Activated CD4-positive, alpha-beta T cell treated with anti-CD3 and anti-CD28 coated beads for 4 hours (primary cell): ENCODE measurements around the gene SYNGAP1.
A peak's percentile ranks its signal among the peaks of the same experiment; 100 is the strongest.
"Not testable (repeated sequence)": the region's sequence is repeated elsewhere in the genome, so short reads cannot be mapped to it uniquely, and the experiment has no call there.

Experiments
- DNase-seq, 2 donors: peaks; one replicate each; pipeline ENCODE4 v3.0.0-alpha.2; 2020

SYNGAP1 gene

DNA sequence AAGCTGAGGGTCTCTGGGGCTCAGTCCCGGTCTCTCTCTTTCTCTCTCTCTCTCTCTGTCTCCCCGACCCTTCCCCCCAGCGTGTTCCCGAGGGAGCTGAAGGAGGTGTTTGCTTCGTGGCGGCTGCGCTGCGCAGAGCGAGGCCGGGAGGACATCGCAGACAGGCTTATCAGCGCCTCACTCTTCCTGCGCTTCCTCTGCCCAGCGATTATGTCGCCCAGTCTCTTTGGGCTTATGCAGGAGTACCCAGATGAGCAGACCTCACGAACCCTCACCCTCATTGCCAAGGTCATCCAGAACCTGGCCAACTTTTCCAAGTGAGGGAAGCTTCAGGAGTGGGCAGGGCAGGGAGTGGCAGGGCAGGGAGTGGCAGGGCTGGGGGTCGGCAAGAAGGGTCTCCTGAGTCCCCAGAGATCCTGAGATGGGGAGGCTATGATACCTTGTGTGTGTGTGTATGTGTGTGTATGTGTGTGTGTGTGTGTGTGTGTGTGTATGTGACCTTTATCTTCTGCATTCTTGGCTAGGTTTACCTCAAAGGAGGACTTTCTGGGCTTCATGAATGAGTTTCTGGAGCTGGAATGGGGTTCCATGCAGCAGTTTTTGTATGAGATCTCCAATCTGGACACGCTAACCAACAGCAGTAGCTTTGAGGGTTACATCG is 20.9 kb downstream of the SYNGAP1 start:
- DNase-seq, result no peak

DNA sequence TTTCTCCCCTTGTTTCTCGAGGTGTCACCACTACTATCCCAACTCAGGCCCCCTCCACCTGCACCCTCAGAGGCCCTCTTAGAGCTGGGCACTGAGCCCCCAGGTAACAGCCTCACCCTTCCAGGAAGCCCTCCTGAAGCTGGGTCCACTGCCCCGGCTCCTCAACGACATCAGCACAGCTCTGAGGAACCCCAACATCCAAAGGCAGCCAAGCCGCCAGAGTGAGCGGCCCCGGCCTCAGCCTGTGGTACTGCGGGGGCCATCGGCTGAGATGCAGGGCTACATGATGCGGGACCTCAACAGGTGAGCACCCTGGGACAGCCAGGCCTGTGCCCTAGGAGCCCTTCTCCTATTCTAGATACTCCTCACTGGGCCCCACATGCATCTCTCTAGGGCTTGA is 21.6 kb downstream of the SYNGAP1 start:
- no peak for DNase-seq

DNA sequence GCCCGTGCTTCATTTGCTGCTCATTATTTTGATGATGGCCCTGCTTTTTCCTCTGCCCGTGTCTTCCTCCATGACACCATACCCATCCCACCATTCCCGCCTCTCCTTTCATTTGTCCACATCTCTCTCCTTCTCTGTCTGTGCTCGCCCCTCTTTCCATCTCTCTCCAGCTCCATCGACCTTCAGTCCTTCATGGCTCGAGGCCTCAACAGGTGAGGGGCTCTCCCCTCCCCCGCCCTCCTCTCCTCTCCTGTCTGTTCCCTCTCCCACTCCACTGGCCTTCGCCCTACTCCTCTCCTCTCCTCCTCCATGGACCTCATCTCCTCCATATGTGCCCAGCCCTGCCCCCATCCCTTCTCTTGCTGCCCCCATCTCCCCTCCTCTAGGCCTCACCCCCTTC is 22.4 kb downstream of the SYNGAP1 start:
- no peak for DNase-seq

DNA sequence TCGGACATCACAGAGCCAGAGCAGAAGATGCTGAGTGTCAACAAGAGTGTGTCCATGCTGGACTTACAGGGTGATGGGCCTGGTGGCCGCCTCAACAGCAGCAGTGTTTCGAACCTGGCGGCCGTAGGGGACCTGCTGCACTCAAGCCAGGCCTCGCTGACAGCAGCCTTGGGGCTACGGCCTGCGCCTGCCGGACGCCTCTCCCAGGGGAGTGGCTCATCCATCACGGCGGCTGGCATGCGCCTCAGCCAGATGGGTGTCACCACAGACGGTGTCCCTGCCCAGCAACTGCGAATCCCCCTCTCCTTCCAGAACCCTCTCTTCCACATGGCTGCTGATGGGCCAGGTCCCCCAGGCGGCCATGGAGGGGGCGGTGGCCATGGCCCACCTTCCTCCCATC is 23.2 kb downstream of the SYNGAP1 start:
- DNase-seq, result no peak

DNA sequence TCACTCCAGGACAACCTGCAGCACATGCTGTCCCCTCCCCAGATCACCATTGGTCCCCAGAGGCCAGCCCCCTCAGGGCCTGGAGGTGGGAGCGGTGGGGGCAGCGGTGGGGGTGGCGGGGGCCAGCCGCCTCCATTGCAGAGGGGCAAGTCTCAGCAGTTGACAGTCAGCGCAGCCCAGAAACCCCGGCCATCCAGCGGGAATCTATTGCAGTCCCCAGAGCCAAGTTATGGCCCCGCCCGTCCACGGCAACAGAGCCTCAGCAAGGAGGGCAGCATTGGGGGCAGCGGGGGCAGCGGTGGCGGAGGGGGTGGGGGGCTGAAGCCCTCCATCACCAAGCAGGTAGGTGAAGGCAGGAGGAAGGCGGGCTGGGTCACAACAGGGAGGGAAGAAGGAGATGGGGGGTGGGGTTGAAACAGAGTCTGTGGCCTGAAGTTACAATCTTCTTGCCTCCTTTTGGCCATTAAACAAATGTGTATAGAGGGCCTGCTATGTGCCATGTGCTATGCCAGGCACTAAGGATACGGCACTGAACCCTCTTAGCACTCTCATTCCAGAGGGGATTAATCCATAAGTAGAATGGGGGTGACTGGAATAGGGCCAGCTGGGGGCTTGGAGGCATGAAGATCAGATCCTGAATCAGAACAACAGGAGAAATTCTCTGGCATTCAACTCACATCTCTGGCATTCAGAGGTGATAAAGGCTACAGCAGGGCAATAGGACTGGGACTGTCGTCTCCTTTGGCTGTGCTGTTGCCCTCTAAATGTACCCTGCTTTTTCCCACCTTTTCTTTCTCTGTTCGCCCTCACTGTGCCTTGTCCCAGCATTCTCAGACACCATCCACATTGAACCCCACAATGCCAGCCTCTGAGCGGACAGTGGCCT is 24.0 kb downstream of the SYNGAP1 start:
- DNase-seq, result no peak

DNA sequence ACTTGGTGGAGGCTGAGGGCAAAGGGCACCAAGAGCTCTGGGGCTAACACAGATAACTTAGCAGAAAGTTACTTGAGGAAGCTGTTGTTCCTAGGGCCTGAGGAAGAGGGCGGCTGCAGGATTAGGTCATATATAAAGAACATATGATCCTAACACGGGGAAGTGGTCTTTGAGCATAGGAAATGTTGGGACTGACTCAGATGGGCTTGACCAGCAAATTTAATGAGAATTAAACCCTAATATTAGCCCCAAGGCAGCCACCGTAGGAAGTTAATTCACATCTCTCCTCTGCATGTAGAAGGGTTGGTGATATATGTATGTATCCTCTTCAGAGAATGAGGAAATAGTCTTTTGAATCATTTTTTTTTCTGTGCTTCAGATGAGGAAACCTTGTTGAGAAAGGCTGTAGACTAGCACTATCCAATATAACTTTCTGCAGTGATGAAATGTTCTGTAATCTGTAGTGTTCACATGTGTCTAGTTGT is 25.3 kb downstream of the SYNGAP1 start:
- DNase-seq, result no peak

DNA sequence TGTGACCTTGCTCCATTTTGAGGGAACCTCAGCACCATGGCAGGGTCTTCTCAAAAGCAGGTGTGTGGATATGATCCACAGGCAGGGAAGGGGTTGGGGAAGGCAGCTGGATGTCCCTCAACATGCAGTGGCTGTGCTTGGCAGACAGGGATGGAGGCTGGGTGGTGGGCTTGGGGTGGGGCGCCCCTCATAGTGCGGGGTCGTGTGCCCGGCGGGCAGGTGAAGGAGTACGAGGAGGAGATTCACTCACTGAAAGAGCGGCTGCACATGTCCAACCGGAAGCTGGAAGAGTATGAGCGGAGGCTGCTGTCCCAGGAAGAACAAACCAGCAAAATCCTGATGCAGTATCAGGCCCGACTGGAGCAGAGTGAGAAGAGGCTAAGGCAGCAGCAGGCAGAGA is 26.5 kb downstream of the SYNGAP1 start:
- no peak for DNase-seq

DNA sequence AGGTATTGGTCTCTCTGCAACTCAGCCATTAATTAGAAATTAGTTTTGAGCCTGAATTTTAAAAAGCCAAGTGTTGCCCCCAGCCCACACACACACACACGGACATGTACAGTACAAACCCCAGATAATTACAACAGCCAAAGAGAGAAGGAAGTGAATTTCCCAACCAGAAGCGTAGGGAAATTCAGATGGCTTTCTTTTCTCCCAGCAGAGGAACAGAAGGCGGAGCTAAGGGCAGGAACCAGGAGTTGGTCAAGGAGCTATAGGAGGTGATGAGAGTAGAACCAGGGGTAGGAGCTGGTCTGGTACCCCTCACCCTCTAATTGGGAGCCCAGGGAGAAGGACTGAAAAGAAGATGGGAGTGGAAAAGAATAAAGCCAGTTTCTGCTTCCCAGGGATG is 30.6 kb downstream of the SYNGAP1 start:
- DNase-seq, result no peak

DNA sequence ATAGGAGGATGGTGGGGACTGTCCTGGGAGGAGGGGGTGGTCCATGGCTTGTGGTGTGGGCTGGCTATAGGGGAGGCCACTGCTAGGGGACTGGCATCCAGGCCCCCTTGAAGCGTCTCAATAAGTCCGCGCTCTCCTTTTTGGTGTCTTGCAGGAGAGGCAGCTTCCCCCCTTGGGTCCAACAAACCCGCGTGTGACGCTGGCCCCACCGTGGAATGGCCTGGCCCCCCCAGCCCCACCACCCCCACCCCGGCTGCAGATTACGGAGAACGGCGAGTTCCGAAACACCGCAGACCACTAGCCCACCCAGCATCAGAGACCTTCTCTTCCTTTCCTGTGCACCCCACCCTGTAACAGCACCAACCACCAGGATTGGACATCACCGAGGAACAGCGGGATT is 31.7 kb downstream of the SYNGAP1 start:
- DNase-seq, result no peak

DNA sequence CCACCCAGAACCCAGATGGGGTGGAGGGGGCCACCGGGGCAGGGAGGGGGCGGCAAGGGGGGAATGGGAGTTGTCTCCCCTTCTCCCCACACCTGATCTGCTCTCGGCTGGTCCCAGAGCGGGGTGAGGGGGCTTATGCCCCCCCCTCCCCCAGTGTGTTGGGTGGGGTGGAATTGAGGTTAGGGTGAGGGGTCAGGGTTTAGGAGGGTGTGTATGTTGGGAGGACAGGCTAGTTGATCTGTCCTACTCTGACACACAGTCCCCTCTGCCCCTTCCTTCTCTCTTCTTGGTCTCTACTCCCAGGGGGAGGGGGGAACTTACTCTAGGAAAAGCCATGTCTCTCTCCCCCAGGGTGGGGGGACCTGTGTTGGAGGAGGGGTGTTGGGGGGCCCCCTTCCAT is 32.6 kb downstream of the SYNGAP1 start:
- no peak for DNase-seq

DNA sequence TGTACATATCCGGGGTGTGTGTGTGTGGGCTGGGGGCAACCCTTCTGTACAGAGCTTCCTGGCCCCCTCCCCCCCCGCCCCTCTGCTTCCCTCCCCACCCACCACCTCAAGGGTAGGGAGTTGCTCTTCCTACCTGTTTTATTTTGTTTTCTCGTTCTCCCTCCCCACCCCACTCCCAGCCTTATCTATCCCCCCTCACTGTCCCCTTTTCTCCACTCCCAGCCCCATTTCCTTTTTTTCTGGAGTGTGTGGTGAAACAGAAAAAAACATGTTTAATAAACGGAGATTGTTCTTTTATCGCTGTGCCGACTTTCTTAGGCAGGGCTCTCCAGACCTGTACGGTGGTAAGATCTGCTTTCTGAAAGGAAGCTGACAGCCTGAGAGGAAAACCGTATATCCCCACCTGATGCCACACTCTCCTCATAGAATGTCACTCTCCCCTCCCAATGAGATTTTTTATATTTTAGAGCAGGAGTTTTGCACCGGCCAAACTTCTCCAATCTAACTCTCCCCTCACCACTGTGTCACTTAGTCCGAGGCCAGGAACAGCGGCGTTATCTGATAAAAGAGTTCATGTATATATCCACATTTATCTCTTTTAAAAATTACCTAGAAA is 33.6 kb downstream of the SYNGAP1 start:
- no peak for DNase-seq

DNA sequence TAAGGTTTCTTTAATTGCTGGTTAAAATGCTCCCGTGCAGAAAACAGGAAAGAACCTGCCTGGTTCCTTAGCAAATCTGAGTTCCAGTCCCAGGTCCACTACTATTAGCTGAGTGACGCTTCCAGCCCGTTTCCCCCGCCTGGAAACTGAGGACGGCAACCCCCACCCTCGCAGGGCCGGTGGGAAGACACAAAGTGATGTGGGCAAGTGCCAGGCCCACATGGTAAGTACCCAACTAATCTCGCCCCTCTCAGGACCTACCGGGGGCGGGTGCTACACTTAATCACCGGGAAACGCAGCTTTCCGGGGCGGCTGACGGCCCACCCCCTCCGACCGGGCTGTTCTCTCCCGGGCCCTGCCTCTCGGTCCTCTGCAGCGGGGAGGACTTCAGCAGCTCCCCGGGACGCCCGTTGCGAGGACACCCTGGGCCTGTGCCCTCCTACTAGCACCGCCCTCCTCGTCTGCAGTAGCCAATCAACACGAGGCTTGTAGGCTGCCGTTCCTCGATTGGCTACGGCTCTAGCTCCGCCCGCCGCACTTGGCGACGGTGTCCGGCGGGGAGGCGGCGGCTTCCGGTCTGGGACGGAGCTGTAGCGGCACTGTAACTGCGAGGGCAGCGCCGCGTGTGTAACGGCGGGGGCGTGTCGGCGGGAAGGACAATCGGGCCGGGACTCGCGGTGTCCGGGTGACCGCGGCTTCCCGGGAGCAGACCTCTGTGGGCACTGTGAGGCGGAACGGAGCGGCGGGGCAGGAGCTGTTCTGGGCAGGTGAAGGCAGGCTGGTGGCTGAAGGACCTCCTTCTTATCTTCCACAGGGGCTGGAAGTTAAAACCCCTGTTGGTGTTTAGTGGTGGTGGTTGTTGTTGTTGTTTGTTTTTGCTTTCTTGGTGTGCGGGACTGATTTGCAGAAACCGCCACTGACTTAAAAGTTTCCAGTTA is 34.4 kb downstream of the SYNGAP1 start, which contains the start of gene ZBTB9:
ZBTB9 (plus strand) TSS at position 568 of the 938 bp plus-strand sequence. CDS start 525 bp downstream, outside the sequence.
- DNase-seq, result peak; percentile 92 to 93

DNA sequence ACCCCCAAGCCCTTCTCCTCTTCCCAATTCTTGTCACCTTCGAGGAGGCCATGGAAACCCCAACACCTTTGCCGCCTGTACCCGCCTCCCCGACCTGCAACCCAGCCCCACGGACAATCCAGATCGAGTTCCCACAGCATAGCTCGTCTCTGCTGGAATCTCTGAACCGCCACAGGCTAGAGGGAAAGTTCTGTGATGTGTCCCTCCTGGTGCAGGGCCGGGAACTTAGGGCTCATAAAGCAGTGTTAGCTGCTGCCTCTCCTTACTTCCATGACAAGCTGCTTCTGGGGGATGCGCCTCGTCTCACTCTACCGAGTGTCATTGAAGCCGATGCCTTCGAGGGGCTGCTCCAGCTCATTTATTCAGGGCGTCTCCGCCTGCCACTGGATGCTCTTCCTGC is 35.2 kb downstream of the SYNGAP1 start:
- no peak for DNase-seq

DNA sequence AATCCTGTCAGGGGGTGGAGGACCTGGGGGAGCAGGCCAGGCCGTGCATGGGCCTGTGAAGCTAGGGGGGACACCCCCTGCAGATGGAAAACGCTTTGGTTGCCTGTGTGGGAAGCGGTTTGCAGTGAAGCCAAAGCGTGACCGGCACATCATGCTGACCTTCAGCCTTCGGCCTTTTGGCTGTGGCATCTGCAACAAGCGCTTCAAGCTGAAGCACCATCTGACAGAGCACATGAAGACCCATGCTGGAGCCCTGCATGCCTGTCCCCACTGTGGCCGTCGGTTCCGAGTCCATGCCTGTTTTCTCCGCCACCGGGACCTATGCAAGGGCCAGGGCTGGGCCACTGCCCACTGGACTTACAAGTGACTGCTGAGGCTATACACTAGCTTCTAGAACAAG is 36.3 kb downstream of the SYNGAP1 start:
- DNase-seq, result no peak

DNA sequence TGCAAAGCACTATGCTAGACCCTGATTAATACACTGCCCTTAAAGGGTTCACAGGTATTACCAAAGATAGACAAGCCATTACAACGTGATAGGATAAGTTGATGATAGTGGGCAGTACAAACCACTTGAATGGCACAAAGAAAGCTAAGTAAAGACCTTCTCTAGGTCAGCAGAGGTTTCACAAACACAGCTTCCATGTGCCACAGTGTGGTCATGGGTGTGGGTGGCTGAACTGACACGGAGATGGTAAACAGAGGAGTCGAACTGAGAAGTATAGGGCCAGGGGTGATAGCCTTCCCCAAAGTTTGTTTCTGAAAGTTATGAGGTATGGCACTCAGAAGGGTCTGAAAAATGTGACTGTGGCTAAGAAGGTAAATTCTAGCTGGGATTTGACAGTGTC is 38.8 kb downstream of the SYNGAP1 start:
- DNase-seq, result no peak

DNA sequence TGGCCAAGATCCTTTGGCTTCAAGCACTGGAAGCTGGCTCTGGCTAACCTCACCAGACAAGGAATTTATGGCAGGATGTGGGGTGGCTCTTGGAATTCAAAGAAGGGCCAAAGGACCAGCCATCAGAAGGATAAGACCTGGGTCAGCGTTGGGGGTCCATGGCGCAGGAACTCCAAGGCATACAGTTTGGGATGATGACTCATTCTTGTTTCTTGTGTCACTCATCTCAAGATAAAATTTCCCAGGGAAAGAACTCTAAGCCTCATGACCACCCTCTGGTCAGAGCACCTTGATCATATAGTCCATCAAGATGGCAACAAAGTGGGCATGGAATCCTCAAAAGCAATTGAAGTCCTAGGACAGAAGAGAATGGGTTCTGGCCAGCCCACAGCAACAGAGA is 39.4 kb downstream of the SYNGAP1 start:
- DNase-seq, result no peak

DNA sequence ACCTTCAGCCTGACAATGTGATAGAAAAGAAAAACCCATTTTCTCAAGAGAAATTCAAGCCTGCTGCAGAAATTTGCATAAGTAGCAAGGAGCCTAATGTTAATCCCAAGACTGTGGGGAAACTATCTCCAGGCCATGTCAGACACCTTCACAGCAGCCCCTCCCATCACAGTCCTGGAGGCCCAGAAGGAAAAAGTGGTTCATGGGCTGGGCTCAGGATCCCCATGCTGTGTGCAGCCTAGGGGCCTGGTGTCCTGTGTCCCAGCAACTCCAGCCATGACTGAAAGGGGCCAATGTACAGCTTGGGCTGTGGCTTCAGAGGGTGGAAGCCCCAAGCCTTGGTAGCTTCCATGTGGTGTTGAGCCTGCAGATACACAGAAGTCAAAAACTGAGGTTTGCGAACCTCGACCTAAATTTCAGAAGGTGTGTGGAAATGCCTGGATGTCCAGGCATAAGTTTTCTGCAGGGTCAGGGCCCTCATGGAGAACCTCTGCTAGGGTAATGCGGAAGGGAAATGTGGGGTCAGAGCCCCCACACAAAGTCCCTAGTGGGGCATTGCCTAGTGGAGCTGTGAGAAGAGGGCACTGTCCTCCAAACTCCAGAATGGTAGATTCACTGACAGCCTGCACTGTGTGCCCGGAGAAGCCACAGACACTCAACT is 46.3 kb downstream of the SYNGAP1 start:
- DNase-seq, result no peak

DNA sequence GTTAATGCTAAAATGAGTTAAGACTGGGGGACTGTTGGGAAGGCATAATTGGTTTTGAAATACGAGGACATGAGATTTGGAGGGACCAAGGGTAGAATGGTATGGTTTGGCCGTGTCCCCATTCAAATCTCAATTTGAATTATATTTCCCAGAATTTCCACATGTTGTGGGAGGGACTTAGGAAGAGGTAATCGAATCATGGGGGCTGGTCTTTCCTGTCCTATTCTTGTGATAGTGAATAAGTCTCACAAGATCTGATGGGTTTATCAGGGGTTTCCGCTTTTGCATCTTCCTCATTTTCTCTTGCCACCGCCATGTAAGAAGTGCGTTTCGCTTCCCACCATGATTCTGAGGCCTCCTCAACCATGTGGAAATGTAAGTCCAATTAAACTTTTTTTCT is 47.2 kb downstream of the SYNGAP1 start:
- no peak for DNase-seq

DNA sequence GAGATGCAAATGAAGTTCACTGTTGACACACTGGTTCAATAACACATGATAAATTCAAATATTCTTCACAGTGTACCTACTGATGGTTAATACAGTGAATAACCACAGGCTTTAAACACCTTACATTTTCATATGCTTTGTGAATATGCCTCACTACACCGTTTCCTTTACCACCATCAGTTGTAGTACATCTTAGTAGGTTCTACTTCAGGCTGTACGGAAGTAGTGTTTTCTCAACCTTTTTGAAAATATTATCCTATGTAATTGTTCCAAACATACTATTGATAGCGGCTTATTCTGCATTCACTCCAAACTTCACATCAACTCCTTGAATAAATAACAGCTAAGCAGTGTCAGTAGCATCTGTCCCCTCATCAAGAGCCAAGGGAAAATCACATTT is 49.8 kb downstream of the SYNGAP1 start:
- no peak for DNase-seq

DNA sequence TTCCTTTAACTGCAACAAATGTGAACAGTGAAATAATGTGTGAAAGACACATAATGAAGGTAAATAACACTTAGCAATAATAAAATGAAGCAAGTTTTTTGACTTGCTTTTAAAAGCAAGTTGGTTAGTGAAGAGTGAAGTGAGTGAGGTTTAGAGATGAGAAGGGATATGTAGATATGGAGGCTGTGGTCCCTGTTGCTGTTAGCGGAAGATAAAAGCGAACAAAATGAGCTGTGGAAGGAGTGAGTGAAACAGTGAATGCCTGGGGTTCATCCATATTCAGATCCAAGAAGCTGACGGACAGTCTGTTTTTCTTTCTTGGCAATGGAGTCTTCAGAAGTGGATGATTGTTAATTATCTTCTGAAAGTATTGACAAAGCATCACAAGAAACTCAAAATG is 58.0 kb downstream of the SYNGAP1 start:
- DNase-seq, result no peak

DNA sequence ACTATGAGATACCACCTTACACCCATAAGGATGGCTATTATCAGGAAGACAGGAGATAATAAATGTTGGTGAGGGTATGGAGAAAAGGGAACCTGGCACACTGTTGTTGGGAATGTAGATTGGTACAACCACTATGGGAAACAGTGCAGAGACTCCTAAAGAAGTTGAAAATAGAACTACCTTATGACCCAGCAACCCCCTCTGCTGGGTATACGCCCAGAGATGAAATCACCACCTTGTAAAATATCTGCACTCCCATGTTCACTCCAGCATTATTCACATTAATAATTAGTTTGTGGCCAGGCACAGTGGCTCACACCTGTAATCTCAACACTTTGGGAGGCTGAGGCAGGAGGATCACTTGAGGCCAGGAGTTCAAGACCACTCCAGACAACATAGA is 61.3 kb downstream of the SYNGAP1 start:
- DNase-seq, result peak; percentile 4 to 7

DNA sequence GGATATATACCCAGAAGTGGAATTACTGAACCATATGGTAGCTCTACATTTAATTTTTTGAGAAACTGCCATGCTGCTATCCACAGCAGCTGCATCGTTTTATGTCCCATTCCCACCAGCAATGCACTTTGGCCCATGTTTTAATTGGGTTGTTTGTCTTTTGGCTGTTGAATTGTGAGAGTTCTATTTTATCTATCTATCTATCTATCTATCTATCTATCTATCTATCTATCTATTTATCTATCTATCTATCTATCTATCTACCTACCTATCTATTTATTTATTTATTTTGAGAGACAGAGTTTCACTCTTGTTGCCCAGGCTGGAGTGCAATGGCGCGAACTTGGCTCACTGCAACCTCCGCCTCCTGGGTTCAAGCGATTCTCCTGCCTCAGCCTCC is 62.8 kb downstream of the SYNGAP1 start:
- DNase-seq, result not testable (repeated sequence)
